ENCODE measurements around the gene EXOC6B. TPM values are rescaled to one million over a fixed set of nuclear protein-coding genes. Genes with fewer than 3 reads are reported as not detected.
"Not testable (repeated sequence)": the region's sequence is repeated elsewhere in the genome, so short reads cannot be mapped to it uniquely, and the experiment has no call there.

Gene EXOC6B
- total RNA-seq, 4 donors from 2014 or later = 15.7 to 58.4 (median 37.9) TPM

DNA sequence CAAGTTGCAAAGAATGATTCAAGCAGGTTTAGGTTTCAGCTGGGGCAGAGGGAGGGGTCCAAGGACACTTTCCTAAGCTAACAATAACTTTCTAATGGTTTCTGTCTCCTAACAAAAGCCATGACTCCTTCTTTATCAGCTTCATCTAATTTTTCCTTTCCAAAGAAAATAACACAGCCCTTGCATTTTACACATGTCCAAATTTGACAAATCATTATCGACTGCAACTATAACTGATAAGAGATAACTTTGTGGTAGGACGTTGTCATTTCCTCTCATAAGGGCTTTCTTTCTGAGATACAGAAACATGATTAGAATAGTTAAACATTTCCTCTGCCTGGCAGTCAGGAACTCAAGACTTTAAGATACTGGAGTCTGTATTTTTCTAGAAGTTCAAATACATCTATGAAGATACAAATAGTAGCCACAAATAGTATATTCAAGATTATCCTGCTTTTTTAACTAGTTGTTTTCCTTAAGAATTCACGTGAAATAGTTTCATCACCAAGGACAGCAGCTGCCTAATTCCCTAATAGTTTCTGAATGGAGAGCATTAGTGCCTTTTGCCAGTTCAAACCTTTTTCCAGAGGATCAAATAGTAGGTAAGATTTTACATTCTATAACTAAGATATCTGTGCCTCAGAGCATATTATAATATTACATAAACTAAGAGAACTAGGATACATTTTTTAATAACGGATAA is 263.2 kb downstream of the EXOC6B start:
- no peak for DNase-seq
- no peak overlapping the region for H3K4me3 ChIP-seq
- peaks cover 0 to 10% (median 0%) of the 10 kb centered on the region in 4 donors for H3K4me1 ChIP-seq
- H3K27me3 ChIP-seq = no peaks in the 10 kb centered on the region
- WGBS, 2 donors (ENCODE audit: low coverage in 1 of 2) = 46 to 53% methylated on average over 4 of the region's 4 CpGs
- H3K36me3 ChIP-seq = no peaks in the 10 kb centered on the region
- peak overlapping the region in 1 of 4 donors; percentile 1 for H3K27ac ChIP-seq
- in situ Hi-C loops (cut with MboI; ENCODE audit: low pct_ligation_motif_present in 1 of 4, low pct_unique_long_range_greater_than_20kb in 1 of 4, low sequenced_read_pairs in 3 of 4) = loop anchor here in 1 of 4 donors (25.0 kb wide), 1 partner anchor 625 kb away; no protein-coding TSS in a partner anchor
- intact Hi-C loops (cut with DNase I; ENCODE audit: low total_unique reads) = no loop called here
- no peak for TF ChIP-seq EP300 (IDR thresholded peaks at IDR 0.05; ENCODE audit: low read depth)
- no peak for TF ChIP-seq POLR2A (IDR thresholded peaks at IDR 0.05)
- TF ChIP-seq CTCF (IDR thresholded peaks at IDR 0.05) = no peak
- no peak for TF ChIP-seq POLR2AphosphoS5 (IDR thresholded peaks at IDR 0.05)
- H3K9me3 ChIP-seq = no peaks in the 10 kb centered on the region

DNA sequence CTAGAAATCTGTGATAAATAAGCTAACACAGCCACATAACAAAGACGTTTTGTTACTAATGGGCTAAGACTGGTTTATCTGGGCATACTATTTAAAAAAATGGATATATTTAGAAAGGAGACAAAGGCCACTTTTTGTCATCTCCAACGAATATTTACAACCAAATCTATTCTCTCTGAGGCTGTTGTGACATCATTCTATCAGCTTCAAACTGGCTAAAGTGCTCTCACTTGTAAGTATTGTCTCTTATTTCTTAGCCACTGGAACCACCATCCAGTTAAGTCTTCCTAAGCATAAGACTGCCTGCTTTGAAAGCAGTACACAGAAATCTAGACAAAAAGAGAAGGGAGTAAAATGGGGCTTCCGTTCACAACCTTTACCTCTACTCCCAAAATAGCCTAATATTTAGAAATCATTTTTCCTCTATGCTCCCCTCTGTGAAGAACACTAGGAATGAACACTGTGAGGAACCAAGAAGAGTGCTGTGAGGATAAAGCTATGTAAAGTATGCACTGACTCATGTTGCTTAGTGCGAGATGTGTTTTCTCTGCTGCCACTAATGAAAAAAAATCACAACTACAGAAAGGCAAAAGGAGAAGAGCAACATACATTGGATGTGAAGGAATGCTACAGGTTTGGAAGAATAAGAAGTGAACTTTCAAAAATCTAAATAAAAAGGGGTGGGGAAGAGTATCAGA is 264.1 kb downstream of the EXOC6B start:
- H3K27me3 ChIP-seq = no peaks in the 10 kb centered on the region
- no peak for DNase-seq
- H3K4me1 ChIP-seq = peaks cover 0 to 10% (median 0%) of the 10 kb centered on the region in 4 donors
- in situ Hi-C loops (cut with MboI; ENCODE audit: low pct_ligation_motif_present in 1 of 4, low pct_unique_long_range_greater_than_20kb in 1 of 4, low sequenced_read_pairs in 3 of 4) = loop anchor here in 1 of 4 donors (25.0 kb wide), 1 partner anchor 624 kb away; no protein-coding TSS in a partner anchor
- TF ChIP-seq POLR2A (IDR thresholded peaks at IDR 0.05) = no peak
- TF ChIP-seq EP300 (IDR thresholded peaks at IDR 0.05; ENCODE audit: low read depth) = no peak
- no peak for TF ChIP-seq CTCF (IDR thresholded peaks at IDR 0.05)
- TF ChIP-seq POLR2AphosphoS5 (IDR thresholded peaks at IDR 0.05) = no peak
- 60 to 75% methylated on average over 4 of the region's 4 CpGs for WGBS, 2 donors (ENCODE audit: low coverage in 1 of 2)
- H3K27ac ChIP-seq = peak overlapping the region in 2 of 4 donors; percentile 1 to 25
- H3K9me3 ChIP-seq = no peaks in the 10 kb centered on the region
- H3K4me3 ChIP-seq = no peak overlapping the region
- H3K36me3 ChIP-seq = no peaks in the 10 kb centered on the region
- intact Hi-C loops (cut with DNase I; ENCODE audit: low total_unique reads) = no loop called here

DNA sequence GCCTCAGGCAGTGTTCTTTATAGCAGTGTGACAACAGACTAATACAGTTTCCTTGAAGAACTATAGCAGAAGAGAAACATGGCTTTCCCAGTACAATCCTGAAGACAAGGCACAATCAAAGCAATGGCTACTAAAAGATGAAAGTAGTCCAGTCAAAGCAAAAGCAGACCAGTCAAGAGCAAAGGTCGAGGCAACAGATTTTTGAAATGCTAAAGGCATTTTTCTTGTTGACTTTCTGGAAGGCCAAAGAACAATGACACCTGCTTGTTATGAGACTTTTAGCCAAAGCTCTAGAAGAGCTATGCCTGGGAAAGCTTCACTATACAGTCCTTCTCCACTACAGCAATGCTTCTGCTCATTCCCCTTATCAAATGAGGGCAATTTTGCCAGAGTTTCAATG is 269.9 kb downstream of the EXOC6B start:
- Histone ChIP-seq H3K27me3 (no peaks in the 10 kb centered on the region), H3K4me3 (no peak overlapping the region), H3K4me1 (no peaks in the 10 kb centered on the region), H3K36me3 (peaks cover 0 to 8% (median 0%) of the 10 kb centered on the region in 4 donors), H3K9me3 (peaks cover 5 to 7% of the 10 kb centered on the region in 2 donors), H3K27ac (no peak overlapping the region)
- 80 to 81% methylated on average over 1 of the region's 1 CpG for WGBS, 2 donors (ENCODE audit: low coverage in 1 of 2)
- DNase-seq = no peak
- in situ Hi-C loops (cut with MboI; ENCODE audit: low pct_ligation_motif_present in 1 of 4, low pct_unique_long_range_greater_than_20kb in 1 of 4, low sequenced_read_pairs in 3 of 4) (loop anchor here in 1 of 4 donors (25.0 kb wide), 1 partner anchor 619 kb away; no protein-coding TSS in a partner anchor), intact Hi-C loops (cut with DNase I; ENCODE audit: low total_unique reads) (no loop called here)
- TF ChIP-seq POLR2A (IDR thresholded peaks at IDR 0.05) = no peak

DNA sequence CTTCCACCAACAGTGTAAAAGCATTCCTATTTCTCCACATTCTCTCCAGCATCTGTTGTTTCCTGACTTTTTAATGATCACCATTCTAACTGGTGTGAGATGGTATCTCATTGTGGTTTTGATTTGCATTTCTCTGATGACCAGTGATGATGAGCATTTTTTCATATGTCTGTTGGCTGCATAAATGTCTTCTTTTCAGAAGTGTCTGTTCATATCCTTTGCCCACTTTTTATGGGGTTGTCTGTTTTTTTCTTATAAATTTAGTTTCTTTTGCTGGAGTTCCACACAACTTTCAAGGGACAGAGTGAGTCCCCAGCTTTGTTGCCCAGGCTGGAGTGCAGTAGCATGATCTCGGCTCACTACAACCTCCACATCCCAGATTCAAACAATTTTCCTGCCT is 270.5 kb downstream of the EXOC6B start:
- H3K4me1 ChIP-seq; intact Hi-C loops (cut with DNase I; ENCODE audit: low total_unique reads); H3K27me3 ChIP-seq; H3K27ac ChIP-seq; H3K36me3 ChIP-seq; H3K9me3 ChIP-seq; H3K4me3 ChIP-seq; DNase-seq: not testable (repeated sequence)
- in situ Hi-C loops (cut with MboI; ENCODE audit: low pct_ligation_motif_present in 1 of 4, low pct_unique_long_range_greater_than_20kb in 1 of 4, low sequenced_read_pairs in 3 of 4) = loop anchor here in 1 of 4 donors (25.0 kb wide), 1 partner anchor 618 kb away; no protein-coding TSS in a partner anchor
- 96% methylated on average over 1 of the region's 1 CpG; no CpG with 5 or more reads in 1 of the 2 donors for WGBS, 2 donors (ENCODE audit: low coverage in 1 of 2)

DNA sequence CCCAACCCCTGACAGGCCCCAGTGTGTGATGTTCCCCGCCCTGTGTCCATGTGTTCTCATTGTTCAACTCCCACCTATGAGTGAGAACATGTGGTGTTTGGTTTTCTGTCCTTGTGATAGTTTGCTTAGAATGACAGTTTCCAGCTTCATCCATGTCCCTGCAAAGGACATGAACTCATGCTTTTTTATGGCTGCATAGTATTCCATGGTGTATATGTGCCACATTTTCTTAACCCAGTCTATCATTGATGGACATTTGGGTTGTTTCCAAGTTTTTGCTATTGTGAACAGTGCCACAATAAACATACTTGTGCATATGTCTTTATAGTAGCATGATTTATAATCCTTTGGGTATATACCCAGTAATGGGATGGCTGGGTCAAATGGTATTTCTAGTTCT is 270.9 kb downstream of the EXOC6B start:
- H3K27me3 ChIP-seq; H3K9me3 ChIP-seq; H3K36me3 ChIP-seq; DNase-seq; H3K4me1 ChIP-seq; intact Hi-C loops (cut with DNase I; ENCODE audit: low total_unique reads); H3K27ac ChIP-seq; H3K4me3 ChIP-seq: not testable (repeated sequence)
- WGBS, 2 donors (ENCODE audit: low coverage in 1 of 2) = 92 to 100% methylated on average over 1 of the region's 1 CpG
- in situ Hi-C loops (cut with MboI; ENCODE audit: low pct_ligation_motif_present in 1 of 4, low pct_unique_long_range_greater_than_20kb in 1 of 4, low sequenced_read_pairs in 3 of 4) = loop anchor here in 1 of 4 donors (25.0 kb wide), 1 partner anchor 618 kb away; no protein-coding TSS in a partner anchor
